Colonic mucosa (tissue), 4 donors: Measurements from ENCODE around the gene ANKRD29. TPM values are rescaled to one million over a fixed set of nuclear protein-coding genes. Genes with fewer than 3 reads are reported as not detected.

Experiments used
- DNase-seq: peaks from one replicate; pipeline ENCODE4 v3.0.0-alpha.2; 2020
- H3K27ac ChIP-seq: fragments of 200-600 bp; one replicate; pipeline ENCODE4 v1.8.0; 2021
- H3K27me3 ChIP-seq: fragments of 200-600 bp; one replicate; pipeline ENCODE4 v1.8.0; 2021
- H3K36me3 ChIP-seq: fragments of 200-600 bp; one replicate; pipeline ENCODE4 v1.8.0; 2021
- H3K4me1 ChIP-seq: fragments of 200-600 bp; one replicate; pipeline ENCODE4 v1.8.0; 2021; ENCODE audit warnings: mild to moderate bottlenecking
- H3K4me3 ChIP-seq: fragments of 200-600 bp; one replicate; pipeline ENCODE4 v1.8.0; 2021
- H3K9ac ChIP-seq, 2 donors: one replicate each; pipeline ENCODE4 v1.7.0; 2013; ENCODE audit warnings: control low read depth in 2 of 2, low read depth in 2 of 2, low read length in 2 of 2
- H3K9me3 ChIP-seq: fragments of 200-600 bp; one replicate; pipeline ENCODE4 v1.8.0; 2021
- CTCF ChIP-seq: fragments of 200-600 bp; IDR thresholded peaks from one replicate; pipeline ENCODE4 v1.8.0; 2022; ENCODE audit warnings: antibody characterized with exemption, mild to moderate bottlenecking
- intact Hi-C: fragments of 100-400 bp; cut with DNase I; formaldehyde crosslinking; loops from one replicate; pipeline ENCODE4 v1.14.1; 2022
- total RNA-seq, 2 donors: library from RNA; stranded (reverse); fragmentation: NEBNext Ultra II Directional in 1 of 2; extraction: Animal tissue kit (Norgen Biotek cat#: 25700) in 1 of 2; gene quantifications; one replicate each; pipeline ENCODE4 v1.2.1, GENCODE V29; 2021
- donor health status: healthy.
- donor health status: DM: no; HTN: no; CAD: no.
- donor health status: DM: no; HTN: no; CAD: no.

ANKRD29 gene
- total RNA-seq, 2 donors from 2014 or later = 1.0 to 1.1 TPM

- intact Hi-C loops = no loop called here
- Histone ChIP-seq H3K36me3 (no peaks in the 10 kb centered on the region), H3K4me1 (no peaks in the 10 kb centered on the region), H3K27me3 (no peaks in the 10 kb centered on the region), H3K4me3 (no peak overlapping the region), H3K9me3 (no peaks in the 10 kb centered on the region), H3K27ac (no peak overlapping the region), H3K9ac (no peak overlapping the region)
- no peak for DNase-seq
- TF ChIP-seq CTCF = no peak
Measured at GRCh38 chr18:23648940-23649607, 13.6 kb downstream of the ANKRD29 start.

- H3K4me1 ChIP-seq = no peaks in the 10 kb centered on the region
Measured at GRCh38 chr18:23648456-23648855, 14.3 kb downstream of the ANKRD29 start.

GRCh38 chr18:23646282-23646681 lies 16.4 kb downstream of the ANKRD29 start:
- Histone ChIP-seq H3K9me3 (no peaks in the 10 kb centered on the region), H3K36me3 (no peaks in the 10 kb centered on the region), H3K27ac (no peak overlapping the region), H3K4me3 (no peak overlapping the region), H3K27me3 (no peaks in the 10 kb centered on the region), H3K4me1 (no peaks in the 10 kb centered on the region), H3K9ac (no peak overlapping the region)
- DNase-seq = no peak
- intact Hi-C loops = no loop called here
- TF ChIP-seq CTCF = no peak

More at GRCh38 chr18:23648456-23648855, 14.3 kb downstream of the ANKRD29 start:
- H3K27me3 ChIP-seq = no peaks in the 10 kb centered on the region
- no peak for TF ChIP-seq CTCF
- no peak overlapping the region for H3K4me3 ChIP-seq
- no peak for DNase-seq
- no peaks in the 10 kb centered on the region for H3K9me3 ChIP-seq
- H3K36me3 ChIP-seq = no peaks in the 10 kb centered on the region
- no peak overlapping the region for H3K9ac ChIP-seq
- intact Hi-C loops = no loop called here
- no peak overlapping the region for H3K27ac ChIP-seq

- no peak for DNase-seq
- Histone ChIP-seq H3K27me3 (no peaks in the 10 kb centered on the region), H3K4me3 (no peak overlapping the region), H3K36me3 (no peaks in the 10 kb centered on the region), H3K4me1 (no peaks in the 10 kb centered on the region), H3K9ac (no peak overlapping the region), H3K9me3 (no peaks in the 10 kb centered on the region), H3K27ac (no peak overlapping the region)
- no peak for TF ChIP-seq CTCF
- intact Hi-C loops = no loop called here
Measured at GRCh38 chr18:23645568-23646175, 17.0 kb downstream of the ANKRD29 start.

- no peaks in the 10 kb centered on the region for H3K36me3 ChIP-seq
- H3K4me3 ChIP-seq = no peak overlapping the region
- intact Hi-C loops = no loop called here
- H3K9me3 ChIP-seq = no peaks in the 10 kb centered on the region
- no peak overlapping the region for H3K27ac ChIP-seq
- TF ChIP-seq CTCF = no peak
- H3K27me3 ChIP-seq = no peaks in the 10 kb centered on the region
- H3K9ac ChIP-seq = no peak overlapping the region
- no peak for DNase-seq
- H3K4me1 ChIP-seq = no peaks in the 10 kb centered on the region
Measured at GRCh38 chr18:23643815-23644490, 18.8 kb downstream of the ANKRD29 start.
